ENCODE measurements around the gene ERG.

ERG gene

DNA sequence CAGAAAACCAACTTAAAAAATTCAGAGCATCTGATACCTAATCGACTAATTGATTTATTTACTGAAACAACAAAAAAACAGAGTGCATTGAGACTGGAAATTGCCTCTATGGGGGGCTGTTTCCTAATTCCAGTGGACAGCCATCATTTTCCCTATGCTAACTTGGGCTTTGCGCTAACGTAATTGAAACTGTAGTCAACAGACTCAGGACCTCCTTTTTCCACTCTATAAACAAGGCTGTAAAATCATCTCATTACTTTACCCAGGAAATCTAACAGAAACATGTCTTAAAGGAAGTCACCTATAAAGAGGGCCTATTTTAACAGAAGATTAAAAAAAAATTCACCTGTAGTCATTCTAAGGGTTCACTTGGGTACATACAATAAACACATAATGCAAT, 2.1 kb downstream of the ERG start:
- no peak for DNase-seq

GRCh38 chr21:38495696-38496095, 2.6 kb downstream of the ERG start:
- DNase-seq: no peak

- DNase-seq: no peak
Measured at GRCh38 chr21:38495242-38495641, 3.0 kb downstream of the ERG start.

- DNase-seq: no peak
Measured at GRCh38 chr21:38494703-38495102, 3.6 kb downstream of the ERG start.

GRCh38 chr21:38494251-38494642, 4.0 kb downstream of the ERG start:
- DNase-seq: no peak

DNA sequence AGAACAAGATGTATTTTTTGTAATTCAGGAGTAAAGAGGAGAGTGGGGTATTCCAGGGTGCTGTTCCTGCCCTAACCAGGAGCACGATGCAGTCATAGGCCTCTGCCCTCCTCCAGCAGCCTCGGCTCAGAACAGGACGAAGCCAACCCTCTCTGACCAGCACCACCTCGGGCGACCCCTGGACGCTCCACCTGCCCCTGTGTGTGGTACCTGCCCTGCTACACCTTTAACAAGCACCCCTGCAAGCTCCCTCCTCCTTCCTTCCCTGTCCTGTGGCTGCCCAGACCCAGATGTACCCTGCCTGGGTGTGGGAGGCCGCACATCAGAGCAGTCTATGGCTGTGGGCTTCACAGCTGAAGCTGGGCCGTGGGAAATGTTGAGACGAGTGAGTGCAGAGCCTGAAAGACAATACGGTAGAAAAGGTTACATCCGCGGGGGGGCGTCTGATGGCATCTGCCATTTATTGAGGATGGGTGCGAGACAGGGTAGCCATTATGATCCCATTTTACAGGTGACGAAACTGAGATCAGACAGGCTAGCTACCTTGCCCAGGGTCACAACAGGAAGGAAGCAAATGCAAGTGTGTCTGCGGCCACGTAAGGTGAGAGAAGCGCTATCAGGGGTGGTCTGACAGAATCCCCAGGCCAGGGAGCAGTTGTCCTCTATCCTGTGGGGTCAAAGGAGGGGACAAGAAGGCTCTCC, 4.6 kb downstream of the ERG start:
- DNase-seq: no peak

GRCh38 chr21:38492007-38492406, 6.3 kb downstream of the ERG start:
- DNase-seq: no peak

DNA sequence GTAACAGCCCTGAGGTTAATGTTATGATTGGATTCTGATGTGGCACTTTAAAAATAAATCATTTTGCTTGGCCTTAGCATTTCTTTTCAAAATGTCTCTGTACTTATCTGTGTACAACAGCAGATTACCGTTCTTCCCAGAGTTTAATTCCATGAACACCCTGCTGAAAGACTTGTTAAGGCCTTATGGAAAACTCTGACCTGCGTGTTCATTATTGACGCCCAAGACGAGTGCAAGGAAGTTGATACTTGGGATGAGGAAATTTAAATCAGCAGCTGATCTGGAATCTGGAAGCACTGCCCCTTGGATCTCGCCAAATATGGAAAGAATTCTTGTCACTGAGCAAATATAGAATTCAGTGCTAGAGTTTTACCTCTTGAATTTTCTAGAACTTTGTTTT, 6.7 kb downstream of the ERG start:
- DNase-seq: no peak

DNA sequence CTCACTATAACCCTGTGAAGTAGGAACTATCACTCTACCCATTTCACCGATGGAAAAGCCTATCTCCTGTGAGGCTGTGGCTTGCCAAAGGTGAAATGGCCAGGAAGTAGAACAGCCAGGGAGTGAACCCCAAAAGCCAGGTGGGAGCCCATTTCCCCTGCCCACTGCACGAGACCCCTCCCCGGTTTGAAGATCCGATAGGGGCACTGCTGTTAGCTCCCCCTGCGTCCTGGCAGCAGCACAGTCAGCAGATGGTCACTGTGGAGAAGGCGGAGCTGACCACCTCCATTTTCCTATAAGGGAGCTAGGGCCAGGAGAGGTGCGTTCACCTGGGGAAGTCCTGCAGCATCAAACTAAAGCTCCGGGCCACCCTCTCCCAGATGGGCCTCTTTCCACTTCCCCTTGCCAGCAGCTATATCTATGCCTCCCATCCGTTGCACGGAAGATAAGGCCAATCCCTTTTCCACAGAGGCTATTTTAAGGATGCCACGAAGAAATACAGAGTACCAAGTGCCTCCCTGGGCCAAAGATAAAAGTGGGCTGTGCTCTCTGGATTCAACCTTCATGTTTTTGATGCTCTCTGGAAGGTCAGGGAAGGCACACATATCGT, 7.8 kb downstream of the ERG start:
- DNase-seq: no peak

DNA sequence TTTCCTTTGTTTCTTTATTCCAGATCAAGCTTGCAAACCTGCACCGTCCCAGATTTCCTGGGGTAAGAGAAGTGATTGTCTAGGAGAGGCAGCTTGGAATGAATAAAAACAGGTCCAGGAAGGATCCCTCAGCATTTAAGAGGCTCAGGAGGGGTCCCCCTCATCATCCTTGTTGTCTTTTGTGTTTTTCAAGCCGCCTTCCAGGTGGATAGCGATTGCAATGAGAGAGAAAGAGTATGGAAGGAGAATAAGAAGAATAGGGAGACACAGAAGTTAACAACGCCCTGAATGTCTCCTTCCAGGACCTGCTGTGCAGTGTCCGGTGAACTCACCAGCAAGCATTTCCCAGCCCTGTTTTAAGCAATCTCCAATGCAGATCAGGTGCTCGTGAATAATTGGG, 8.5 kb downstream of the ERG start:
- DNase-seq: no peak

DNA sequence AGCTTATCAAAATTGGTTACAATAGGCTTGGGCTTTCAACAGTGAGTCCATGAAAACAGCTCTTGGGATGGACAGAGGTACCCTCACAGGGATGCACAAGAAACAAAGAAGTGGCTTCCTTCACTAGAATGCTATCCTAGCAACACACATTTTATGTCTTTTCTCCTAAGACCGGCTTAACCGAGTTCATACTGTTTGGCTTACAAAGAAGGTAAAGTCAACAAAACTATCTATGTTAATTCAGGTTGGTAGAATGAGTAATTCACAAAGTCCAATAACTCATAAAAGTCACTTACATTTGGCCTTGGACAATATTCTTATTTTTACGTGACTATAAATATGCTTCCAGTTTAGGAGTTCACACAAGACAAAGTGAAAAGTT, 9.0 kb downstream of the ERG start:
- DNase-seq: no peak

GRCh38 chr21:38488640-38489270, 9.5 kb downstream of the ERG start:
- DNase-seq: peak in 2 of 3 experiments; percentile 24 to 68

DNA sequence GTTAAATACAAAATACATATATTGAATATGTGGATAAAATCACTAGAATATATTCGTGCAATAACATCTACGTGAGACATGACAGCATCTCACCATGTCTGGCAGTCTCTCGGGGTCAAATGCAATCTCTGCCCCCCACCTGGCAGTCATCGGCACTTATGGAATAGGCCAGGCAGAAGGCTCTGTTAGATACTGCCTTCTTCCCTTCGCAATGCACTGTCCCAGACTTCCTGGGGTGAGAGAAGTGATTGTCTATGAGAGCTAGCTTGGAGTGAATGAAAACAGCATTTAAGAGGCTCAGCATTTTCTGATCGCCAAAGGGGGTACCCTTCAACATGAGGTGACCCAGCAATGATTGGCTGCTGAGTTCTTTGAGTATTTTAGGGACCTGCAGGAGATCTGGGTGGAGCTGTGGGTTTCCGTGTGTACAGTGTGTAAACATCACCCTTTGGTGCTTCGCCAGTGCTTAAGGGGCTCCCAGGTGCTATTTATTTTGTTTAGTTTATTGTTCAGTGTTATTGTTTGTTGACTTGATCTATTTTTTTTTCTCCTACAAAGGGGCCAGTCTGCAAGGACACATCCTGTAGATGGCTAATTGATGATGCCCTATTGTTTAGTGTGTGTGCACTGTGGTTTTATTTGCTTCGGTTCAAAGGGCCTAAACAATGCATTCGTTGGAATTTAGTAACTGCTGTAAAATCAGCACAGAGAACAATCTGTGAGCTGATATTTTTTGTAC, 10.2 kb downstream of the ERG start:
- DNase-seq: peak; percentile 11 to 97 (median 87)

- DNase-seq: peak in 2 of 3 experiments; percentile 17 to 59
Measured at GRCh38 chr21:38486706-38487105, 11.6 kb downstream of the ERG start.

DNA sequence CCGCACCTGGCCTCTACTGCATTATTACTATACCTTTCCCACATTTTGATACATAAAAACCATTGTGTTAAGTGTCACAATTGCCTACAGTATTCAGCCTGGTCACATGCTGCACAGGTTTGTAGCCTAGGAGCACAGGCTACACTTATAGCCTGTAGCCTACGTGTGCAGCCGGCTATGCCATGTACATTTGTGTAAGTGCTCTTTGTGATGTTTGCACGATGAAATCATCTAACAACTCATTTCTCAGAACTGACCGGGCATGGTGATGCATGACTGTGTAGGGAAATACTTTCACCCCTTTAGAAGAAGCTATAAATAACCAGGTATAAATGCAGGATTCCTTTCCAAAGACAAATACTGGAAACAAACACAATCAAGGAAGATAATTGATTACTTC, 12.1 kb downstream of the ERG start:
- DNase-seq: peak in 2 of 3 experiments; percentile 17 to 62

GRCh38 chr21:38479641-38480525, 18.4 kb downstream of the ERG start:
- DNase-seq: no peak

DNA sequence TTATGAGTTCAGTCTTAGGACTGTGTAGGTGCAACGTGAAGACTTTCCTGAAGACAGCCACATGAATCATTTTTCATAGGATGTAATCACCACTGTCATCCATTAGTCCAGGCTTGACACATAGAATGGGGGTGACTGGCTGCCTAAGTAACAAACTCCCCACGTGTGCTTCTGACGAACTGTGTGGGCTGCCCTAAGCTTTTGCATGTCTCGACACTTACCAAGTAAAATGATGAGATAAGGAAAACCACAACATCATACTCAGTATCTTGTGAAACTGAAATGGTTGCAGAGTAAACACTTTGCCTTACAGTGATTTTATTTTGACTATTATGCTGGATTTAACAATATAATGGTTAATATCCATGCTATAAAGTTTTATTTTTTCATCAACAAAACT, 19.5 kb downstream of the ERG start:
- DNase-seq: no peak

DNA sequence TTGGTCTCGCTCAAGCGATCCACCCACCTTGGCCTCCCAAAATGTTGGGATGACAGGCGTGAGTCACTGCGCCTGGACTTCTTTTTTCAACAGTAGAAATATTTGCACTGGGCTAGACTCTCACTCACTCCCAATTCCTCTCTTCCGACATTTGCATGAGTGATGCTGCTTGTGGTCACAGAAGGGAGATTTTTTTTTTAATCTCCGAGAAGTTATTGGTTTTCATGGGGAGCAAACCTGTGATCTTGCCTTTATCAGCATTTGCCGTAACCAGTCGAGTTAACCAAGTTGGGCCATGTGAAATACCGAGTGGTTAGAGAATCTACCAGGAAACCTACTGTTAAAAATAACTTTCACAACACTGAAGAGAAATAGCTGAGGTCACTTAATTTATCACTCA, 21.1 kb downstream of the ERG start:
- DNase-seq: no peak

DNA sequence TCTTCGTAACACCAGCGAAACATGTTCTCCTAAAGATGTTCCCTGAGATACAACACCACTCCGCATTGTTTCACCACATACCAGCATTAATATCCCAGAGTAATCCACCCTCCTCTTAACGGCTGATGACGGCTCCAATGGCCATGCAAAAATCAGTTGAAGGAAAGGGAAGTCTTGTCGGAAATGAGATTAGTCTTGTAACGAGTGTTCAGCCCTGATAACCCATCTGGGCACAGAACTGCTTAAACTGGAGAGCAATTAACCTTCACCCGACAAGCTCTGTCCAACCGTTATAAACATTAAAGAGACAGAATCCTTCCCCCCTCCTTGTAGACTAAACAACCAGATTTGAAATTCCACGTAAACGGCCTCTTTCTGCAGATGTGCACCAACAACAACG, 21.9 kb downstream of the ERG start:
- DNase-seq: no peak

- DNase-seq: peak in 1 of 3 experiments; percentile 10
Measured at GRCh38 chr21:38475519-38475918, 22.8 kb downstream of the ERG start.

DNA sequence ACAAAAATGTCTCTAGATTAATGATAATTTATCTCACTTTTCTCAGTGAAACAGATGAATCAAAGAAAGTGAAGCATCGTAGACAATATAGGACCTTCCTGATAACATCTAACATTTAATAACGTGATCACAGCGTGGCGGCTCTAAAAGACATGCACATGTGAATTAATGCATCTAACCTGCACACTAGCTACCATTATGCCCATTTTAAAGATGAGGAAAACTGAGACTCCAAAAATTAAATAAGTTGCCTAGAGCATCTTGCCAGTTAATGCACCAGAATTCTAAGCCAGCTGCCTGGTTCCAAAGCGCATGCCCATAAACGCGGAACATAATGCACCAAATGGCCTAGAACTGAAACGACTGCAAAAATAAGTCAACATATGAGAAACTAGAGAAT, 23.5 kb downstream of the ERG start:
- no peak for DNase-seq

DNA sequence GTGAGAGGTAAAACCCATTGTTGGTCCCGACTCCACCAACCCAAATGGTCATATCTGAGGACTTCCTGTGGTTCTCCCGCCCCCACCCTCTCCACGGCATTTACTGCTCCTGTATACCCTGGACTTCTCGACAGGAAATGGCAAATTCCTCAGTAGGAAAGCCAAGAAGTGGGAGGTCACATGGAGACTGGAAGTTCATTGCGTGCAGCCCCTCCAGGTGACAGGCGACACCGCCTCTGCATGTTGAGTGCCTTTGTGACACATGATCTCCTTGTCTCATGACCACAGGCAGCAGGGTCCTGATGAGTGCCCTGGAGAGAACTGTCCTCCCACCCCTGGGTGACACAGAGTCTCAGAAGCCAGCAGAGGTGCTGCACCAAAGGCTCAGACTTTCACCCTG, 24.2 kb downstream of the ERG start:
- DNase-seq: no peak

Measured in NCI-H1417 (cell line).